Endothelial cell of umbilical vein (primary cell): Measurements from ENCODE around the gene PHACTR1. TPM values are rescaled to one million over a fixed set of nuclear protein-coding genes. Genes with fewer than 3 reads are reported as not detected.

Experiments
- BruUV-seq: library from RNA; stranded (reverse); fragments of 400-500 nt; replicated peaks from 2 replicates; lab custom pipeline; 2021; lab: Mats Ljungman, UMichigan
- CTCF ChIA-PET: fragments of 300-600, 350-600 bp; sonication (Branson Sonifier 250); formaldehyde crosslinking; loops from one replicate; lab custom pipeline; 2021; ENCODE audit warnings: antibody characterized with exemption, inconsistent platforms; lab: Charles Lee
- POLR2A ChIA-PET: fragments of 300-600, 350-600 bp; sonication (Branson Sonifier 250); formaldehyde crosslinking; loops from one replicate; lab custom pipeline; 2021; ENCODE audit warnings: antibody characterized with exemption, inconsistent platforms; lab: Charles Lee
- DNase-seq: peaks from one replicate; pipeline ENCODE4 v3.0.0-alpha.2; 2011; ENCODE audit warnings: low read depth, low spot score
- FAIRE-seq: peaks from 2 replicates; lab custom pipeline; 2011; peaks lifted over from hg19 to GRCh38; lab: Jason Lieb, UNC
- H2AFZ ChIP-seq: 2 replicates; pipeline ENCODE4 v1.6.0; 2012; ENCODE audit warnings: low read depth, low read length, control low read depth, inconsistent platforms
- H3K27ac ChIP-seq: 2 replicates; pipeline ENCODE4 v1.5.1; 2011; ENCODE audit warnings: low read depth, mild to moderate bottlenecking, control low read depth, low read length, moderate library complexity; ENCODE audit not compliant: insufficient read depth
- H3K27me3 ChIP-seq, 2 experiments: 2 replicates each; pipeline versions ENCODE4 v1.6.0 to v1.6.1; 2011; ENCODE audit warnings: low read length in 2 of 2, mixed read lengths in 1 of 2; ENCODE audit not compliant: control insufficient read depth in 2 of 2, insufficient read depth in 2 of 2
- H3K36me3 ChIP-seq, 2 experiments: 2 replicates in 1 of 2; 3 replicates in 1 of 2; pipeline ENCODE4 v1.5.1; 2011; ENCODE audit warnings: low read length in 2 of 2, mild to moderate bottlenecking in 1 of 2, moderate library complexity in 1 of 2; ENCODE audit not compliant: control insufficient read depth in 2 of 2, insufficient read depth in 2 of 2; ENCODE audit errors: extremely low read depth in 1 of 2
- H3K4me1 ChIP-seq: 3 replicates; pipeline ENCODE4 v1.5.1; 2011; ENCODE audit warnings: mild to moderate bottlenecking, low read length; ENCODE audit not compliant: control insufficient read depth, insufficient read depth; ENCODE audit errors: extremely low read depth
- H3K4me2 ChIP-seq: 2 replicates; pipeline ENCODE4 v1.6.1; 2011; ENCODE audit warnings: low read length, control low read depth, mixed read lengths; ENCODE audit not compliant: insufficient read depth
- H3K4me3 ChIP-seq, 3 experiments: fragments of 200-600 bp in 1 of 3; sonication (generic), shearing (Covaris generic) in 1 of 3; replicated peaks in 1 of 3; 2 replicates each; pipeline ENCODE4 v1.5.1; 2011 to 2016; ENCODE audit warnings: control low read depth in 3 of 3, low read length in 3 of 3, mild to moderate bottlenecking in 2 of 3, inconsistent platforms in 1 of 3, low read depth in 1 of 3, moderate library complexity in 1 of 3; ENCODE audit not compliant: insufficient read depth in 1 of 3
- H3K79me2 ChIP-seq: 2 replicates; pipeline ENCODE4 v1.6.0; 2012; ENCODE audit warnings: low read length, inconsistent platforms; ENCODE audit not compliant: control insufficient read depth, insufficient read depth
- H3K9ac ChIP-seq: replicated peaks from 2 replicates; pipeline ENCODE3; 2011; ENCODE audit warnings: low read length, control low read depth; ENCODE audit not compliant: insufficient read depth; ENCODE audit errors: extremely low read depth
- H3K9me1 ChIP-seq: replicated peaks from 3 replicates; pipeline ENCODE4 v1.6.0; 2011; ENCODE audit warnings: mild to moderate bottlenecking, low read length; ENCODE audit not compliant: control insufficient read depth, insufficient read depth; ENCODE audit errors: extremely low read depth
- H3K9me3 ChIP-seq: replicated peaks from 2 replicates; pipeline ENCODE4 v1.5.1; 2012; ENCODE audit warnings: low read length, inconsistent platforms; ENCODE audit not compliant: control insufficient read depth, insufficient read depth
- H4K20me1 ChIP-seq: replicated peaks from 2 replicates; pipeline ENCODE3; 2011; ENCODE audit warnings: mild to moderate bottlenecking, low read length; ENCODE audit not compliant: control insufficient read depth, insufficient read depth; ENCODE audit errors: extremely low read depth
- EZH2 ChIP-seq: IDR thresholded peaks from 2 replicates; pipeline ENCODE4 v1.6.1; 2012; ENCODE audit warnings: borderline replicate concordance, low read depth, mild to moderate bottlenecking, moderate library complexity, low read length, inconsistent platforms; ENCODE audit not compliant: severe bottlenecking
- FOS ChIP-seq: IDR thresholded peaks from 2 replicates; pipeline ENCODE4 v1.6.1; 2011; ENCODE audit warnings: mild to moderate bottlenecking, low read length, moderate library complexity, borderline replicate concordance; ENCODE audit not compliant: insufficient read depth
- GATA2 ChIP-seq: IDR thresholded peaks from 2 replicates; pipeline ENCODE4 v1.7.0; 2011; ENCODE audit warnings: low read depth, mild to moderate bottlenecking, moderate library complexity, mixed read lengths, low read length; ENCODE audit not compliant: insufficient read length, insufficient read depth
- JUN ChIP-seq: IDR thresholded peaks from 2 replicates; pipeline ENCODE4 v1.6.1; 2011; ENCODE audit warnings: borderline replicate concordance, low read depth; ENCODE audit not compliant: insufficient read length, insufficient read depth
- MYC ChIP-seq: IDR thresholded peaks from one replicate; pipeline ENCODE4 v1.6.1; 2011; ENCODE audit warnings: mild to moderate bottlenecking, low read depth, low read length
- POLR2A ChIP-seq: IDR thresholded peaks from 2 replicates; pipeline ENCODE4 v1.6.1; 2012; ENCODE audit warnings: low read depth, mild to moderate bottlenecking, control low read depth, low read length
- POLR2AphosphoS5 ChIP-seq: IDR thresholded peaks from 2 replicates; pipeline ENCODE4 v1.6.1; 2012; ENCODE audit warnings: low read depth, mild to moderate bottlenecking, control low read depth, low read length, moderate library complexity; ENCODE audit not compliant: insufficient read depth
- dilution Hi-C: fragments of 300-500 bp; cut with MboI; formaldehyde crosslinking; loops from one replicate; pipeline ENCODE4 v1.15.0; 2019; ENCODE audit warnings: low sequenced_read_pairs; ENCODE audit not compliant: extremely low pct_ligation_motif_present
- intact Hi-C: fragments of 100-400 bp; cut with micrococcal nuclease; formaldehyde crosslinking; loops from one replicate; pipeline ENCODE4 v1.10.0; 2022
- polyA plus RNA-seq, 4 experiments: library from polyadenylated mRNA; depleted of rRNA in 3 of 4; stranded (reverse) in 3 of 4; unstranded in 1 of 4; fragments of >200 nt; gene quantifications; 2 replicates each; pipeline versions ENCODE4 v1.2.1 to v1.2.3, GENCODE V29; 2011 to 2012; ENCODE audit warnings: missing spikeins in 1 of 4
- total RNA-seq: library from RNA; stranded (reverse); gene quantifications from 2 replicates; pipeline ENCODE4 v1.2.3, GENCODE V29; 2021
- TF ChIP-seq, protein P1 (sequence below), 2 donors: IDR thresholded peaks; 1 replicate in 1 of 2; 2 replicates in 1 of 2; pipeline ENCODE4 v1.5.1; 2011; ENCODE audit warnings: low read length in 2 of 2, mild to moderate bottlenecking in 2 of 2, moderate library complexity in 2 of 2, control low read depth in 1 of 2, inconsistent platforms in 1 of 2, low read depth in 1 of 2; ENCODE audit not compliant: insufficient read depth in 1 of 2; ENCODE audit errors: extremely low read depth in 1 of 2
- TF ChIP-seq, protein P2 (sequence below): IDR thresholded peaks from 2 replicates; pipeline ENCODE4 v1.6.1; 2011; ENCODE audit not compliant: insufficient read depth, insufficient read length

Gene PHACTR1
- total and polyA plus RNA-seq, 2 donors (not counting 3 experiments of a cell fraction or from before 2014, with no cell fraction given) = 2.4 to 23.2 TPM

- no peak for FAIRE-seq
- DNase-seq = no peak
- Histone ChIP-seq H3K27me3 (peaks cover 3 to 6% of the 10 kb centered on the region in 2 experiments), H4K20me1 (no peaks in the 10 kb centered on the region), H2AFZ (no peak overlapping the region), H3K9me3 (no peaks in the 10 kb centered on the region), H3K9ac (no peak overlapping the region), H3K36me3 (no peaks in the 10 kb centered on the region), H3K4me3 (no peak overlapping the region), H3K4me1 (no peaks in the 10 kb centered on the region), H3K79me2 (no peaks in the 10 kb centered on the region), H3K4me2 (no peak overlapping the region), H3K9me1 (no peaks in the 10 kb centered on the region), H3K27ac (no peak overlapping the region)
- no TSS peak for BruUV-seq
- CTCF ChIA-PET = interaction anchor here (0.7 to 1.8 kb wide), 2 partner anchors 10 to 588 kb away, joined by 3 to 4 read pairs; no protein-coding TSS in a partner anchor
- dilution Hi-C loops = no loop called here
- intact Hi-C loops = no loop called here
- POLR2A ChIA-PET = no interaction called here
- TF ChIP-seq GATA2 = no peak
- TF ChIP-seq JUN = no peak
- no peak for TF ChIP-seq FOS
- TF ChIP-seq MYC = no peak
- TF ChIP-seq POLR2A = no peak
- TF ChIP-seq EZH2 = no peak
- TF ChIP-seq POLR2AphosphoS5 = no peak
- TF ChIP-seq, protein P1, sequence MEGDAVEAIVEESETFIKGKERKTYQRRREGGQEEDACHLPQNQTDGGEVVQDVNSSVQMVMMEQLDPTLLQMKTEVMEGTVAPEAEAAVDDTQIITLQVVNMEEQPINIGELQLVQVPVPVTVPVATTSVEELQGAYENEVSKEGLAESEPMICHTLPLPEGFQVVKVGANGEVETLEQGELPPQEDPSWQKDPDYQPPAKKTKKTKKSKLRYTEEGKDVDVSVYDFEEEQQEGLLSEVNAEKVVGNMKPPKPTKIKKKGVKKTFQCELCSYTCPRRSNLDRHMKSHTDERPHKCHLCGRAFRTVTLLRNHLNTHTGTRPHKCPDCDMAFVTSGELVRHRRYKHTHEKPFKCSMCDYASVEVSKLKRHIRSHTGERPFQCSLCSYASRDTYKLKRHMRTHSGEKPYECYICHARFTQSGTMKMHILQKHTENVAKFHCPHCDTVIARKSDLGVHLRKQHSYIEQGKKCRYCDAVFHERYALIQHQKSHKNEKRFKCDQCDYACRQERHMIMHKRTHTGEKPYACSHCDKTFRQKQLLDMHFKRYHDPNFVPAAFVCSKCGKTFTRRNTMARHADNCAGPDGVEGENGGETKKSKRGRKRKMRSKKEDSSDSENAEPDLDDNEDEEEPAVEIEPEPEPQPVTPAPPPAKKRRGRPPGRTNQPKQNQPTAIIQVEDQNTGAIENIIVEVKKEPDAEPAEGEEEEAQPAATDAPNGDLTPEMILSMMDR (IDR thresholded peaks at IDR 0.05; ENCODE audit: extremely low read depth in 1 of 2, insufficient read depth in 1 of 2, low read depth in 1 of 2, low read length in 2 of 2) = no peak
- TF ChIP-seq, protein P2, sequence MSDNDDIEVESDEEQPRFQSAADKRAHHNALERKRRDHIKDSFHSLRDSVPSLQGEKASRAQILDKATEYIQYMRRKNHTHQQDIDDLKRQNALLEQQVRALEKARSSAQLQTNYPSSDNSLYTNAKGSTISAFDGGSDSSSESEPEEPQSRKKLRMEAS = no peak
Observed at GRCh38 chr6:12865671-12866181, 149.2 kb downstream of the PHACTR1 start.
